MM.1S (cell line): ENCODE measurements around the gene ANTXR1.

Experiments
- DNase-seq: peaks from one replicate; pipeline ENCODE4 v3.0.0-alpha.2; 2015
- H2AFZ ChIP-seq: fragments of 300-600 bp; sonication (generic); 2 replicates; pipeline ENCODE4 v1.6.0; 2016; ENCODE audit warnings: antibody characterized with exemption, low read length
- H3F3A ChIP-seq: fragments of 300-600 bp; sonication (generic); 2 replicates; pipeline ENCODE4 v1.6.1; 2016; ENCODE audit warnings: mild to moderate bottlenecking, antibody characterized with exemption, low read length, moderate library complexity, mixed read lengths; ENCODE audit not compliant: insufficient read depth
- H3K27ac ChIP-seq: fragments of 300-600 bp; sonication (generic); 2 replicates; pipeline ENCODE4 v1.5.1; 2016; ENCODE audit warnings: mild to moderate bottlenecking, low read length
- H3K27me3 ChIP-seq: fragments of 300-600 bp; sonication (generic); replicated peaks from 2 replicates; pipeline ENCODE4 v1.6.0; 2016; ENCODE audit warnings: low read length; ENCODE audit not compliant: insufficient read depth
- H3K36me3 ChIP-seq: fragments of 300-600 bp; sonication (generic); replicated peaks from 2 replicates; pipeline ENCODE4 v1.6.1; 2016; ENCODE audit warnings: mild to moderate bottlenecking, low read length, mixed read lengths; ENCODE audit not compliant: insufficient read depth
- H3K4me1 ChIP-seq: fragments of 300-600 bp; sonication (generic); 2 replicates; pipeline ENCODE4 v1.6.1; 2016; ENCODE audit warnings: low read length, mixed read lengths
- H3K4me2 ChIP-seq: fragments of 300-600 bp; sonication (generic); 2 replicates; pipeline ENCODE4 v1.6.0; 2016; ENCODE audit warnings: low read depth, low read length
- H3K4me3 ChIP-seq: fragments of 300-600 bp; sonication (generic); 2 replicates; pipeline ENCODE4 v1.5.1; 2016; ENCODE audit warnings: low read length, mixed read lengths
- H3K79me2 ChIP-seq: fragments of 300-600 bp; sonication (generic); 2 replicates; pipeline ENCODE4 v1.6.1; 2016; ENCODE audit warnings: mixed run types, low read length, mixed read lengths
- H3K9ac ChIP-seq: fragments of 300-600 bp; sonication (generic); 2 replicates; pipeline ENCODE4 v1.6.1; 2016; ENCODE audit warnings: low read length, mixed read lengths
- H3K9me2 ChIP-seq: fragments of 300-600 bp; sonication (generic); replicated peaks from 2 replicates; pipeline ENCODE4 v1.6.1; 2016; ENCODE audit warnings: mild to moderate bottlenecking, low read length, mixed read lengths; ENCODE audit not compliant: insufficient read depth
- H3K9me3 ChIP-seq: fragments of 300-600 bp; sonication (generic); replicated peaks from 2 replicates; pipeline ENCODE4 v1.6.1; 2016; ENCODE audit warnings: mild to moderate bottlenecking, low read length, mixed read lengths; ENCODE audit not compliant: insufficient read depth
- H4K20me1 ChIP-seq: fragments of 300-600 bp; sonication (generic); 2 replicates; pipeline ENCODE4 v1.6.1; 2016; ENCODE audit warnings: mild to moderate bottlenecking, low read length, moderate library complexity, mixed read lengths; ENCODE audit not compliant: insufficient read depth
- CTCF ChIP-seq: fragments of 300-600 bp; sonication (generic); IDR thresholded peaks from 2 replicates; pipeline ENCODE4 v1.5.1; 2016; ENCODE audit warnings: antibody characterized with exemption, low read length, mixed read lengths
- EZH2 ChIP-seq: fragments of 300-600 bp; sonication (generic); optimal IDR thresholded peaks from 2 replicates; pipeline ENCODE3; 2017; ENCODE audit warnings: low read depth, mild to moderate bottlenecking, antibody characterized with exemption, low read length, mixed read lengths
- EZH2phosphoT487 ChIP-seq: fragments of 300-600 bp; sonication (generic); IDR thresholded peaks from 2 replicates; pipeline ENCODE4 v1.6.1; 2018; ENCODE audit warnings: antibody characterized with exemption, low read length

Gene ANTXR1

GRCh38 chr2:69138247-69138772 is 125.3 kb downstream of the ANTXR1 start:
- Histone ChIP-seq H4K20me1 (no peaks in the 10 kb centered on the region), H3K9me3 (no peaks in the 10 kb centered on the region), H3F3A (no peaks in the 10 kb centered on the region), H3K27me3 (no peaks in the 10 kb centered on the region), H3K36me3 (no peaks in the 10 kb centered on the region), H3K4me1 (no peaks in the 10 kb centered on the region), H3K79me2 (no peaks in the 10 kb centered on the region), H3K4me2 (no peak overlapping the region), H3K9me2 (no peaks in the 10 kb centered on the region), H3K4me3 (no peak overlapping the region), H3K9ac (no peak overlapping the region), H3K27ac (no peak overlapping the region), H2AFZ (no peak overlapping the region)
- no peak for DNase-seq
- TF ChIP-seq EZH2phosphoT487 (no peak), EZH2 (no peak), CTCF (no peak)

- Histone ChIP-seq H3K4me1 (no peaks in the 10 kb centered on the region), H3K4me3 (no peak overlapping the region), H3K27ac (no peak overlapping the region), H3K9me2 (no peaks in the 10 kb centered on the region), H3K27me3 (no peaks in the 10 kb centered on the region), H3K9ac (no peak overlapping the region), H2AFZ (no peak overlapping the region), H3K9me3 (no peaks in the 10 kb centered on the region), H3F3A (no peaks in the 10 kb centered on the region), H3K4me2 (no peak overlapping the region), H3K79me2 (no peaks in the 10 kb centered on the region), H3K36me3 (no peaks in the 10 kb centered on the region), H4K20me1 (no peaks in the 10 kb centered on the region)
- no peak for TF ChIP-seq CTCF
- no peak for TF ChIP-seq EZH2
- TF ChIP-seq EZH2phosphoT487: no peak
- no peak for DNase-seq
These were observed 125.9 kb downstream of the ANTXR1 start for GRCh38 chr2:69138793-69139459.

GRCh38 chr2:69139778-69140670 is 127.0 kb downstream of the ANTXR1 start:
- no peak overlapping the region for H3K27ac ChIP-seq
- no peaks in the 10 kb centered on the region for H3K9me3 ChIP-seq
- no peaks in the 10 kb centered on the region for H3K4me1 ChIP-seq
- no peak for DNase-seq
- no peak overlapping the region for H3K4me3 ChIP-seq
- no peaks in the 10 kb centered on the region for H3K27me3 ChIP-seq
- H3K9me2 ChIP-seq: no peaks in the 10 kb centered on the region
- no peaks in the 10 kb centered on the region for H4K20me1 ChIP-seq
- H3F3A ChIP-seq: no peaks in the 10 kb centered on the region
- H3K9ac ChIP-seq: no peak overlapping the region
- no peak overlapping the region for H3K4me2 ChIP-seq
- H3K79me2 ChIP-seq: no peaks in the 10 kb centered on the region
- TF ChIP-seq CTCF (no peak), EZH2 (no peak), EZH2phosphoT487 (no peak)
- no peaks in the 10 kb centered on the region for H3K36me3 ChIP-seq
- H2AFZ ChIP-seq: no peak overlapping the region
